ENCODE measurements around the gene PM20D1.
"Not testable (repeated sequence)": the region's sequence is repeated elsewhere in the genome, so short reads cannot be mapped to it uniquely, and the experiment has no call there.

Gene PM20D1

GRCh38 chr1:205883792-205884191, 33.9 kb upstream of the PM20D1 start:
- H3K27me3 ChIP-seq (ENCODE audit: insufficient read depth, poor library complexity, severe bottlenecking): no peaks in the 10 kb centered on the region
- no peak overlapping the region for H3K4me3 ChIP-seq (ENCODE audit: severe bottlenecking)
- H3K4me1 ChIP-seq (ENCODE audit: insufficient read depth, poor library complexity, severe bottlenecking): peaks cover 1% of the 10 kb centered on the region
- ATAC-seq (ENCODE audit: low read depth) (no peak), DNase-seq (ENCODE audit: low spot score) (no peak)
- H3K27ac ChIP-seq (ENCODE audit: poor library complexity, severe bottlenecking): no peak overlapping the region
- no peak for TF ChIP-seq CTCF (IDR thresholded peaks at IDR 0.05; ENCODE audit: poor library complexity, severe bottlenecking)
- H3K36me3 ChIP-seq (ENCODE audit: low read depth): no peaks in the 10 kb centered on the region
- H3K9me3 ChIP-seq (ENCODE audit: severe bottlenecking): no peaks in the 10 kb centered on the region

- H3K4me1 ChIP-seq (ENCODE audit: insufficient read depth, poor library complexity, severe bottlenecking): no peaks in the 10 kb centered on the region
- no peak overlapping the region for H3K4me3 ChIP-seq (ENCODE audit: severe bottlenecking)
- DNase-seq (ENCODE audit: low spot score) (no peak), ATAC-seq (ENCODE audit: low read depth) (no peak)
- H3K27ac ChIP-seq (ENCODE audit: poor library complexity, severe bottlenecking): no peak overlapping the region
- TF ChIP-seq CTCF (IDR thresholded peaks at IDR 0.05; ENCODE audit: poor library complexity, severe bottlenecking): no peak
- no peaks in the 10 kb centered on the region for H3K27me3 ChIP-seq (ENCODE audit: insufficient read depth, poor library complexity, severe bottlenecking)
- no peaks in the 10 kb centered on the region for H3K36me3 ChIP-seq (ENCODE audit: low read depth)
- H3K9me3 ChIP-seq (ENCODE audit: severe bottlenecking): no peaks in the 10 kb centered on the region
These were observed 31.0 kb upstream of the PM20D1 start for GRCh38 chr1:205880923-205881322.

GRCh38 chr1:205879974-205880373, 30.0 kb upstream of the PM20D1 start:
- no peak overlapping the region for H3K27ac ChIP-seq (ENCODE audit: poor library complexity, severe bottlenecking)
- DNase-seq (ENCODE audit: low spot score): no peak
- ATAC-seq (ENCODE audit: low read depth): no peak
- H3K9me3 ChIP-seq (ENCODE audit: severe bottlenecking): no peaks in the 10 kb centered on the region
- no peaks in the 10 kb centered on the region for H3K27me3 ChIP-seq (ENCODE audit: insufficient read depth, poor library complexity, severe bottlenecking)
- no peaks in the 10 kb centered on the region for H3K36me3 ChIP-seq (ENCODE audit: low read depth)
- TF ChIP-seq CTCF (IDR thresholded peaks at IDR 0.05; ENCODE audit: poor library complexity, severe bottlenecking): no peak
- H3K4me1 ChIP-seq (ENCODE audit: insufficient read depth, poor library complexity, severe bottlenecking): no peaks in the 10 kb centered on the region
- H3K4me3 ChIP-seq (ENCODE audit: severe bottlenecking): no peak overlapping the region

- Histone ChIP-seq H3K9me3 (ENCODE audit: severe bottlenecking) (no peaks in the 10 kb centered on the region), H3K27me3 (ENCODE audit: insufficient read depth, poor library complexity, severe bottlenecking) (no peaks in the 10 kb centered on the region), H3K4me1 (ENCODE audit: insufficient read depth, poor library complexity, severe bottlenecking) (no peaks in the 10 kb centered on the region), H3K4me3 (ENCODE audit: severe bottlenecking) (no peak overlapping the region), H3K27ac (ENCODE audit: poor library complexity, severe bottlenecking) (no peak overlapping the region), H3K36me3 (ENCODE audit: low read depth) (no peaks in the 10 kb centered on the region)
- DNase-seq (ENCODE audit: low spot score): no peak
- TF ChIP-seq CTCF (IDR thresholded peaks at IDR 0.05; ENCODE audit: poor library complexity, severe bottlenecking): no peak
- ATAC-seq (ENCODE audit: low read depth): no peak
These were observed 28.1 kb upstream of the PM20D1 start for GRCh38 chr1:205878026-205878425.

GRCh38 chr1:205873148-205873547, 23.2 kb upstream of the PM20D1 start:
- H3K27ac ChIP-seq (ENCODE audit: poor library complexity, severe bottlenecking); ATAC-seq (ENCODE audit: low read depth); DNase-seq (ENCODE audit: low spot score); H3K4me1 ChIP-seq (ENCODE audit: insufficient read depth, poor library complexity, severe bottlenecking); H3K9me3 ChIP-seq (ENCODE audit: severe bottlenecking); H3K4me3 ChIP-seq (ENCODE audit: severe bottlenecking); H3K36me3 ChIP-seq (ENCODE audit: low read depth); H3K27me3 ChIP-seq (ENCODE audit: insufficient read depth, poor library complexity, severe bottlenecking): not testable (repeated sequence)
